GM18858 (cell line): ENCODE results near the gene FAM181B.
"Not testable (repeated sequence)": the region's sequence is repeated elsewhere in the genome, so short reads cannot be mapped to it uniquely, and the experiment has no call there.

Experiments used
- ATAC-seq: cut with Tn5 transposase; IDR thresholded peaks from one replicate; pipeline ENCODE4 v1.9.1; 2021; ENCODE audit not compliant: unreplicated experiment

FAM181B gene

GRCh38 chr11:82732734-82733443 is 775 bp downstream of the FAM181B start:
- no peak for ATAC-seq

DNA sequence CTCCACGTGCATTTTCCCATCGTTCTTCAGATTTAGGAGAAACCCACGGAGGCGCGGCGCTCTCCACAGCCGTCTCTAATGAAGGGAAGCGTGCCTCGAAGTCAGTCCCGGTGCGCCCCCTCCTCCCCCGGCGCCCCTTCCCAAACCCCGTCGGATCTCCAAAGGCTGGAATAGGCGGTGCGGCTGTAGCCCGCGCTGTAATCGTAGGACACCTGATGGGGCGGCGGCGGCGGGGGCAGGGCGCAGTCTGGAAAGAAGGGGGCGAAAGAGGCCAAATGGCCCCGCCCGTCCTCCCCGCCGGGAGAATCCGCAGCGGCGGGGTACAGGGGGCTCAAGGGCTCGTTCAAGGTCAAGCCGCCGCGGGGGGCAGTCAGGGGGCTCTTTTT is 1.3 kb downstream of the FAM181B start:
- ATAC-seq, result no peak

- ATAC-seq, result no peak
Measured at GRCh38 chr11:82731691-82732277, 1.9 kb downstream of the FAM181B start.

DNA sequence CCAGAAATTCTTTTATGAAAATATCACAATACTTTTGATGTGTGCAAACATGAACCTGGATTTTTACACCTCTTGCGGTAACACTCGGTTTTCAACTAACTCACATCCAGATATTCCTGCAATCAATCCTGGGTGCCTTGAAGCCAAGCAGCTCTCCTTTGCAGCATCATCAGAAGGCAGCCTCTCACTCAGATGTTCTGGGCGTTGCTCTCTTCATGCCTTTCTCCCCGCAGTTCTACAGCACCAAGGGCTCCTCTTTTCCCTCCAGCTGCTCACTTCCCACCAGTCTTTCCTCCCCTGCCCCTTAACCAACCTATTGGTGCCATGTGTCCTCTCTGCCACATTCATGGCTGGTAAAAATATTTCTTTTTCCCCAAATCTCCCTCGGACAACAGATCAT is 2.9 kb downstream of the FAM181B start:
- ATAC-seq, result no peak

- ATAC-seq, result no peak
Measured at GRCh38 chr11:82730286-82730685, 3.4 kb downstream of the FAM181B start.

DNA sequence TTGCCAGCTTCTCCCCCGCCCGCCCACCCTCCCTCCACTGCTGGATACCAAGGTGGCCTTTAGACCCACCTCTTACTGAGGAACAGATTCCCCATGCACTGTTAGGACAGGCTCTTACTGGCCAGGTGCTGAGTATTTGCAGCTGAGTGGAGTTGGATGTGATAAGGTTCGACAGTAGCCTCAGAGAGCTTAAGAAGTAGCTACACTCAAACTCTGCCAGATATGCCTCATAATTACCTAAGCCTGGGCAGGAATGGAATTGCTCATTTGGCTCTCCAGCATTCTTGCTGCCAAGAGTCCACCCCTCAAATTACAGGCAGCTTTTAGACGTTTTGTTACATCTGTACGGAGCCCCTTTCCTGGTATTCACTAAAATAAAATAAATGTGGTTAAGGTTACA is 9.6 kb downstream of the FAM181B start:
- ATAC-seq, result no peak

GRCh38 chr11:82722231-82722630 is 11.4 kb downstream of the FAM181B start:
- ATAC-seq, result no peak

DNA sequence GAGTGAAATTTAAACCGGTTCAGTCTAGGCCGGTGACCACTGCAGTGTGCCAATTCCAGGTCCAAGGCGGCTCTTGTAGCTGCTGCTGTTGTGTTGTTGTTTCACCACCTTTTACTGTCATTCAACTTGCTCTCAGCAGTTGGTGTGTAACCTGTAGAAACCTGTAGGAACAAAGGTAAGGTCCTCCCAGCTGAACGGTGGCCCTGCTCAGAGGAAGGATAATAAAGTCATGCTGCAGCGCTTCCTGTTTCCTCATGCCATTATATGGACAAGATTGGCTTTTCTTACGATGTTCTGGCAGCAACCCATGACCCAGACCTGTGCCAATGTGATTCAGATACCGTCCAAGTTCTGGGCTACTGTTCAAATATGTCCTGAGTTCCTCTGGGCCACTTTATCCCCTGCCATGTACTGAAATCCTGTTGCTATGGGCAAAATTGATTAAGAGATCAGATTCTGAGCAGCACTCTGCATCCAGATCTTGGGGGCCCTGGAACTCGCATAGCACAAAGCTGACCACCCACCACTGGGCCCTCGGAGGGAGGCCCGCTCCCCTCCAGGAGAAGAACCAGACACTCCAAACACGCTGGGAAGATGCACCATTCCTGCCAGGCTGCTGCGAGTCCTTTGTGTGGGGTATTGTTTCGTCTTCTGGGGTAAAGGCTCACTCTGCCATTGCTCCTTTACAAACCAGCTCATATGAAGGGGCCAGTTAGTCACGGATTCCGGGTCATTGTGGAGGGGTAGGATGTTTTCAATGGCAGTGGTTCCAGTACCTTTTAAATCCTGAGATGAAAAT is 13.2 kb downstream of the FAM181B start:
- no peak for ATAC-seq

DNA sequence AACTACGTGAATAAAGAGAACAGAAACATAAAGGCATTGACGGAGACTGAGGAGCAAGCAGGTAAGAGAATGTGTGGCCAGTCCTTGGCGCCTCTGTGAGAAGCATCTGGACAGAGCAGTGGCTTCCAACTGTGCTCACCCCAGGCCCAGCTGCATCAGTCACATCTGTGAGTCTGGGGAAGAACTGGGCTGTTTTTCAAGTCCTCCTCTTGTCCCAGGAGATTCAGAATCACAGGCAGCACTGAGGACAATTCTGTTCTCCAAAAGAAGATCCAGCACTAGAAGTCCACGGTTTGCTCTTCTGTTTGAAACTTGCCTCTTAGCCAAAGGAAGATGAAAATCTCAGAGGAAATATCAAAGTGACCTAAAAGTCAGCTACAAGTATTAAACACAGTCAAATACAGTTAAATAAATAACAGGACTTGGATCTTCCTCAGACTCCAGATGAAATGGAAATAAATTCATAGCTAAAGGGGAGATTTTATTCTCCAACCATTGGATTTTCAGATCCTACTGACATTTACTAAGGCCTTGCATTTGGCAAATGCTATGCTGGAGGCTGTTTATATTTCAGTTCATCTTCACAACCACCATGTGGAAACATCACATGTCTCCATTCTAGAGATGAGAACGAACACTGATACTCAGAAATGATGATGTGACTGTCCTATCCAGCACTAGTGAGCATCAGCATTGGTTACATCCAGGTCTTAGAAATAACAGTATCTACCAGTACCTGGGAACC is 14.1 kb downstream of the FAM181B start:
- no peak for ATAC-seq

- no peak for ATAC-seq
Measured at GRCh38 chr11:82718821-82719220, 14.8 kb downstream of the FAM181B start.

- no peak for ATAC-seq
Measured at GRCh38 chr11:82718307-82718706, 15.4 kb downstream of the FAM181B start.

DNA sequence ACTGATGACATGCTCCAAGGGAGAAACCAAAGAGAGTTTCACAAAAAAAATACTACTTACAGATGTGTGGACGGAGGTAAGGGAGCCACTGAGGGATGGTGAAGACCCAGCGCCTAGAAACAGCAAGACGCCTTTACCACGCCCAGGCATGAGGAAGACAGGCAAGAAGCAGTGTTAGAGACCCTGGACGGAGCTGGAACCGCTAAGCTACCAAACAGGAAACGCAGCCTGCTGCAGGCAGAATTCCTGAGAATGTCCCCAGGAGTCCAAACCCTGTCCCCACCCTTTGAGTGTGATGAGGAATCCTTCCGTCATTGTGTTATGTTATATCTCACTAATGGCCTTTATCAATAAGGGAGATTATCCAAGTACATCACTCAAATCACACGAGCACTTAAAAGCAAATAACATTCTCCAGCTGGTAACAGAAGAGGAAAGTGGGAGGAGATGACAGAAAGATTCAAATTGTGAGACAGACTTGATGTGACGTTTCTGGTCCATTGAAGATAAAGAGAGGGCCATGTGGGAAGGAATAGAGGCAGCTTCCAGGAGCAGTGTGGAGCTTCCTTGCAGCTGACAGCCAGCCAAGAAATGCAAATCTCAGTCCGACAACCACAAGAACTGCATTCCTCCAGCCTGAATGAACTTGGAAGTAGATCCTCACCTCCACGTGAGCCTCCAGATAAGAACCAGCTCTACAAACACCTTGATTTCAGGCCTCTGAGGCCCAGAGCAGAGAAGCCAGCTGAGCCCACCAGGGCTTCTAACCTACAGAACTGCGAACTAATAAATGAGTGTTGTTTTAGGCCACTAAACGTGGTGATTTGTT is 19.1 kb downstream of the FAM181B start:
- ATAC-seq, result no peak

DNA sequence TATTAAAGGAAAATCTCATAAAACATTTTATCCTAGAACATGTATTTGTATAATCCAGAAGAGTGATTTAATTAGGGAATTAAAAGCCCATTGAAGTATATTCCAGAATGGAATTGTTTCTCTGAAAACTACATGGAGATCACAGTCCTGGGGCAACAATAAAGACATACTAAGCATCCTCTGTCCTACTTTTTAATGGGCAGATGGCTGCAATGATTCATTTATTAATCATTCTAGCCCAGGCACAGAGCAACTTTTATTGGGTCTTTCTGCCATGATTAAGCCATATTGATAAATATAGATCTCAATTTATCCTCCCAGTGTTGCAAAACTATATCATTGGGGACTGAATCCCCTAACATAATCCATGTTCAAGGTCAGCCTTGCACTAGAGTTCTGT is 22.0 kb downstream of the FAM181B start:
- no peak for ATAC-seq

DNA sequence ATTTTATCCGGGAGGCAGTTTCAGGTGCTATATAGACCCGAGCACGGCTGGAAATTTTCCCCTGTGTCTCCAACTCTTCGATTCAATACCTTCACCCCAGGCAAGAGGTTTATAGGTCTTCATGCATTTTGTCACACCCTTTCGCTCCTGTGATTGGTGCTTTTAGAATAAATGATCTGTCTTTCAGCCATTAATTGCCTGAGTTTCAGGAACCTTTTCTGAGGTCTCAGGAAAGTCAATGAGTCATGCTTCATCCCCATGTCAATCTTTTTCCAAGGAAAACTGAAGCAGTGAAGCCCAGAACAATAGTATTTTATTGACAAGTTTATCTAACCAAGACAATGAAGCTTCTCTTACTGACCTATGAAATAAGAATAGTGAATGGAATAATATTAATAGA is 29.9 kb downstream of the FAM181B start:
- ATAC-seq, result no peak

DNA sequence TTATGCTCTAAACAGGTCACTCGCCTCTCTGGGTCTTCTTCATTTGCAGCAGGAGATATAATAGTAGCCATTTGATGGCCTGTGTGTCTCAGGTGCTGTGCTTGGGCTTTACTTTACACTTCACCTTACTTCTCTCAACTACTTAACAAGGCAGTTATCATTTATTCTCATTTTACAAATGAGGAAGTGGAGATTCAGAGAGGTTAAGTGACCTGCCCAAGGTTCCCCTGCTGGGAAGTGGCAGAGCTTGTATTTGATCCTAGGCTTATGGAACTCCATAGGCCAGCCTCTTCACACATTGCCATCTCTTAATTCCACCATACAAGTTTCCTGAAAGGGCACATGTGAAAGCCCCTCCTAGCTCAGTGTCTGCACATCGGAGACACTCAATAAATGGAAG is 30.4 kb downstream of the FAM181B start:
- no peak for ATAC-seq

DNA sequence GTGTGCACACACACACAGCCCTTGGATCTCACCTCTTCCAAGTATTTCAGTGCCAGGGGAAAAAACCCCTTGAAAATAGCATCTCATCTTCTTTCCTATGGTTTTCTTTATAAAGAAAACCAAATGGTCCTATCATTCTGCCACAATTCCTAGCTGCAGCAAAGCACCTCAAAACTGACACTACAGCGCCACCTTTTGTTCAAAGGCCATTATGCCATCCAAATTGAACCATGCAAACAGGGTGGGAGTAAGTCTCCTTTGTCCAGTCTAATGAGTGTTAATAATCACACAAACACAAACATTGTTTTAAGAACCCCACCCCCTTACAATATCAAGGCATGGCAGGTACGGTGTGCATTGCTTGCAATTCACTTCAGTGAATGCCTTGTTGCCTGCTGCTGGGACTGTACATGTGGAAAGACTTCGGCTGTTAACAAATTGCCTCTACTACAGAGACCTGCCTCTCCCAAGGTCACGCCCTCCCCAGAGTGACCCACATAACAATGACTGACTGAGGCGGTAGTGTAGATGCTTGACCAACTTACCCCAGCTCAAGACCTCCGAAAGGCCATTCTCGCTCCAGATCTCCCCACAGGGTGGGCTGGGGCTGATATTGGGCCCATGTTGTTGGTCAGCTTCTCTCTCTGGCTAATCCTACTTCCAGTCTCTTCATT is 31.7 kb downstream of the FAM181B start:
- ATAC-seq, result peak; percentile 62

- ATAC-seq, result no peak
Measured at GRCh38 chr11:82698576-82699352, 34.9 kb downstream of the FAM181B start.

GRCh38 chr11:82692981-82693380 is 40.7 kb downstream of the FAM181B start:
- ATAC-seq, result no peak

GRCh38 chr11:82689347-82689746 is 44.3 kb downstream of the FAM181B start:
- ATAC-seq, result not testable (repeated sequence)
